Neural progenitor cell (in vitro differentiated cells): ENCODE measurements around the gene PTPRN2. TPM values are rescaled to one million over a fixed set of nuclear protein-coding genes. Genes with fewer than 3 reads are reported as not detected.
"Not testable (repeated sequence)": the region's sequence is repeated elsewhere in the genome, so short reads cannot be mapped to it uniquely, and the experiment has no call there.

Experiments used
- DNase-seq: peaks from one replicate; pipeline ENCODE4 v3.0.0-alpha.2; 2016; ENCODE audit warnings: low spot score
- H2AFZ ChIP-seq: fragments of 200-600 bp; sonication (generic); replicated peaks from 2 replicates; pipeline ENCODE4 v1.6.1; 2016; ENCODE audit warnings: antibody characterized with exemption
- H3F3A ChIP-seq: fragments of 200-600 bp; sonication (generic); 2 replicates; pipeline ENCODE4 v1.6.1; 2016; ENCODE audit warnings: antibody characterized with exemption, low read depth
- H3K27ac ChIP-seq: fragments of 200-600 bp; sonication (generic); 2 replicates; pipeline ENCODE4 v1.5.1; 2016; ENCODE audit warnings: mild to moderate bottlenecking
- H3K27me3 ChIP-seq: fragments of 200-600 bp; sonication (generic); 2 replicates; pipeline ENCODE4 v1.6.1; 2016; ENCODE audit warnings: mild to moderate bottlenecking, moderate library complexity
- H3K36me3 ChIP-seq: fragments of 200-600 bp; sonication (generic); 2 replicates; pipeline ENCODE4 v1.5.1; 2016
- H3K4me1 ChIP-seq: fragments of 200-600 bp; sonication (generic); 2 replicates; pipeline ENCODE4 v1.6.1; 2016; ENCODE audit warnings: mixed run types
- H3K4me2 ChIP-seq: fragments of 200-600 bp; sonication (generic); 2 replicates; pipeline ENCODE4 v1.6.1; 2016
- H3K4me3 ChIP-seq: fragments of 200-600 bp; sonication (generic); 2 replicates; pipeline ENCODE4 v1.5.1; 2016
- H3K79me2 ChIP-seq: fragments of 200-600 bp; sonication (generic); 2 replicates; pipeline ENCODE4 v1.6.1; 2016; ENCODE audit warnings: low read depth
- H3K9ac ChIP-seq: fragments of 200-600 bp; sonication (generic); 2 replicates; pipeline ENCODE4 v1.6.1; 2016
- H3K9me3 ChIP-seq: fragments of 200-600 bp; sonication (generic); 2 replicates; pipeline ENCODE4 v1.5.1; 2016; ENCODE audit warnings: low read depth
- H4K20me1 ChIP-seq: fragments of 200-600 bp; sonication (generic); 2 replicates; pipeline ENCODE4 v1.6.1; 2016; ENCODE audit warnings: low read depth
- H3K27ac Mint-ChIP-seq: 3 replicates; pipeline ENCODE4 v1.8.0; 2021; ENCODE audit warnings: mixed read lengths
- H3K27me3 Mint-ChIP-seq: 2 replicates; pipeline ENCODE4 v1.8.0; 2022; ENCODE audit warnings: low read depth, mild to moderate bottlenecking, inconsistent platforms, moderate library complexity, mixed read lengths; ENCODE audit not compliant: insufficient read depth
- H3K36me3 Mint-ChIP-seq: 3 replicates; pipeline ENCODE4 v1.8.0; 2021; ENCODE audit warnings: mixed read lengths
- H3K4me1 Mint-ChIP-seq: 3 replicates; pipeline ENCODE4 v1.8.0; 2021; ENCODE audit warnings: mixed read lengths
- H3K4me3 Mint-ChIP-seq: 3 replicates; pipeline ENCODE4 v1.8.0; 2021; ENCODE audit warnings: mild to moderate bottlenecking, moderate library complexity, mixed read lengths
- H3K9me3 Mint-ChIP-seq: 3 replicates; pipeline ENCODE4 v1.8.0; 2020; ENCODE audit warnings: mixed read lengths
- EZH2 ChIP-seq: fragments of 200-600 bp; sonication (generic); IDR thresholded peaks from 2 replicates; pipeline ENCODE4 v1.6.1; 2017; ENCODE audit warnings: antibody characterized with exemption, mild to moderate bottlenecking, moderate library complexity
- EZH2phosphoT487 ChIP-seq: fragments of 200-600 bp; sonication (generic); IDR thresholded peaks from 2 replicates; pipeline ENCODE4 v1.6.1; 2017; ENCODE audit warnings: antibody characterized with exemption
- total RNA-seq: library from RNA; depleted of rRNA; stranded (reverse); fragments of >200 nt; gene quantifications from 2 replicates; pipeline ENCODE4 v1.2.3, GENCODE V29; 2015; ENCODE audit warnings: low replicate concordance
- TF ChIP-seq, protein P1 (sequence below): fragments of 200-600 bp; sonication (generic); IDR thresholded peaks from 2 replicates; pipeline ENCODE4 v1.5.1; 2017; ENCODE audit warnings: antibody characterized with exemption, mild to moderate bottlenecking

Gene PTPRN2
- total RNA-seq = 3.0 and 4.9 TPM in 2 replicates

DNA sequence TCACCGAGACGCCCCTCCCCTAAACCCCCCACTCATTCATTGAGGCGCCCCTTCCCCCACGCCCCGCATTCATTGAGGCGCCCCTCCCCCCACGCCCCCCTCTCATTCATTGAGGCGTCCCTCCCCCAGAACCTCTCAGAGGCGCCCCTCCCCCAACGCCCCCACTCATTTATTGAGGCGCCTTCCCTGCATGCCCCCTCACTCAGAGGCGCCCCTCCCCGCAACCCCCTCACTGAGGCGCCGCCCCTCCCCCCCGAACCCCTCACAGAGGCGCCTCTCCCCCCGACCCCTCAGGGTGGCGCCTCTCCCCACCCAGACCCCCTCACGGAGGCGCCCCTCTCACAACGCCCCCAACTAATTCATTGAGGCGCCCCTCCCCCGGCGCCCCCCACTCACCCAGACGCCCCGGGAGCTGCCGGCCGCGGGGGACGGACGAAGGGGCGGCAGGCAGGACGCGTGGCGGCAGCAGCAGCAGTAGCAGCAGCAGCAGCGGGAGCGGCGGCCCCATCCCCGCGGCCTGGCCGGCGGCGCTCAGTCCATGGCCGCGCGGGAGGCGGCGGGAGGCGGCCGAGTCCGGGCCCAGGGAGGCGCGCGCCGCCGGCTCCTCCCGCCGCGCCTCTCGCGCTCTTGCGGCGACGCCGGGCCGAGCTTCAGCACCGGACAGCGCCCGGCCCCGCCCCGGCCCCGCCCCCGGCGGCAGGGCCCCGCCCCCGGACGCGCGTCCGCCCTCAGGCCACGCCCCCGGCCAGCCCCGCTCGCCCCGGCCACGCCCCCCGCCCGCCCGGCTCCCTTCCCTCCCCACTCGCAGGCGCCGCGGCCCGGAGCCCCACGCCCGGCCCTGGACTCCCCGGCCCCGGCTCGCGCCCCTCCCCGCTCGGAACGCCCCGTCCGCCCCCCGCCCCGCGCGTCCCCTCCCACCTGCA lies at the start of gene PTPRN2:
TSS of gene PTPRN2 (minus strand) at position 662 of the 923 bp plus-strand sequence.
- Histone ChIP-seq H3K4me3 (peak within 1 kb of the TSS; percentile 54), H3K27me3 (peaks cover 83% of the 10 kb centered on the region)

DNA sequence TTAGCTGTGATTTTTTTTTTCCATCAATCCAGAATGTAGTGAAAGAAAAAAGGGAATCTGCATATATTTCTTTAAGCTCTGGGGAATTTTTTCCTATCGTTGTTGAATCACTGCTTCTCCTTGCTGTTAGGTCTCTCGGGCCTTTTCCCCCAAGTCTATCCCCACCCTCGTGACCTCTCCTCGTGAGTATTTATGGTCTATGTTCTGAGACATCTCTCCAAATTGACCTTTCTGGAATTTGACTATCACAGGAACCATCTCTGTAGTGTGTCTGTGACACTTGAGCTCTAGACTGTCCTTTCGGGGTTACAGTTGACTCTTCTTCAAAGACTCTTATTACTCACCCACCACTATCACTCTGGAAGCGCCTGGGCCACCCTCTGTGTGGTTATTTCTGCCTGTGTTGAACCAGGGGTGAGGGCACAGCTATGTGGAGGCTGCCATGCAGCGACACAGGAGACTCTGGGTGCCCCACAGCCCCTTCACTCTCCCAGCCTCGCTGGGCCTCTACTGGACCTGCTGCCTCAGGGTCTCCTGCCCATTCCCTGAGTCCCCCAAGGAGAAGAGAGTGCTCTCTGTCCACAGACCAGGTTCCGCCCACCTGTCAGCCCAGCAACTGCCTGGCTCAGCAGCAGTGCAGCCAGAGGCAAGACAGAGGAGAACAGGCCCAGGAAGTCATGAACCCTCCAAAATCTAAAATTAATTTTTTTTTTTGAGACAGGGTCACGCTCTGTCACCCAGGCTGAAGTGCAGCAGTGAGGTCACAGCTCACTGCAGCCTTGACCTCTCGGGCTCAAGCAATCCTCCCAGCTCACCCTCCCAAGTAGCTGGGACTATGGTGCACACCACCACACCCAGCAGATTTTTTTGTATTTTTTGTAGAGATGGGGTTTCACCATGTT lies 45.7 kb upstream of the PTPRN2 start:
- no peaks in the 10 kb centered on the region for H3K4me1 Mint-ChIP-seq
- H3K36me3 ChIP-seq = no peaks in the 10 kb centered on the region
- H3K27me3 ChIP-seq = no peaks in the 10 kb centered on the region
- no peaks in the 10 kb centered on the region for H3K4me1 ChIP-seq
- H3K36me3 Mint-ChIP-seq = peaks cover 27% of the 10 kb centered on the region
- H3K79me2 ChIP-seq = peaks cover 3% of the 10 kb centered on the region
- H3K4me3 Mint-ChIP-seq = no peak overlapping the region
- H4K20me1 ChIP-seq = no peaks in the 10 kb centered on the region
- H3F3A ChIP-seq = no peaks in the 10 kb centered on the region
- no peak overlapping the region for H3K9ac ChIP-seq
- TF ChIP-seq, protein P1, sequence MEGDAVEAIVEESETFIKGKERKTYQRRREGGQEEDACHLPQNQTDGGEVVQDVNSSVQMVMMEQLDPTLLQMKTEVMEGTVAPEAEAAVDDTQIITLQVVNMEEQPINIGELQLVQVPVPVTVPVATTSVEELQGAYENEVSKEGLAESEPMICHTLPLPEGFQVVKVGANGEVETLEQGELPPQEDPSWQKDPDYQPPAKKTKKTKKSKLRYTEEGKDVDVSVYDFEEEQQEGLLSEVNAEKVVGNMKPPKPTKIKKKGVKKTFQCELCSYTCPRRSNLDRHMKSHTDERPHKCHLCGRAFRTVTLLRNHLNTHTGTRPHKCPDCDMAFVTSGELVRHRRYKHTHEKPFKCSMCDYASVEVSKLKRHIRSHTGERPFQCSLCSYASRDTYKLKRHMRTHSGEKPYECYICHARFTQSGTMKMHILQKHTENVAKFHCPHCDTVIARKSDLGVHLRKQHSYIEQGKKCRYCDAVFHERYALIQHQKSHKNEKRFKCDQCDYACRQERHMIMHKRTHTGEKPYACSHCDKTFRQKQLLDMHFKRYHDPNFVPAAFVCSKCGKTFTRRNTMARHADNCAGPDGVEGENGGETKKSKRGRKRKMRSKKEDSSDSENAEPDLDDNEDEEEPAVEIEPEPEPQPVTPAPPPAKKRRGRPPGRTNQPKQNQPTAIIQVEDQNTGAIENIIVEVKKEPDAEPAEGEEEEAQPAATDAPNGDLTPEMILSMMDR = no peak
- TF ChIP-seq EZH2 (no peak), EZH2phosphoT487 (no peak)
- no peak overlapping the region for H3K4me3 ChIP-seq
- H3K4me2 ChIP-seq = no peak overlapping the region
- no peak for DNase-seq
- H3K27ac Mint-ChIP-seq = no peak overlapping the region
- no peak overlapping the region for H2AFZ ChIP-seq
- peaks cover 3% of the 10 kb centered on the region for H3K27me3 Mint-ChIP-seq
- H3K9me3 ChIP-seq = no peaks in the 10 kb centered on the region
- no peak overlapping the region for H3K27ac ChIP-seq
- no peaks in the 10 kb centered on the region for H3K9me3 Mint-ChIP-seq

More for the DNA sequence above, at the start of gene PTPRN2:
- H3K27ac ChIP-seq = no peak within 1 kb of the TSS
- H3K79me2 ChIP-seq = no peaks in the 10 kb centered on the region
- H3K4me1 ChIP-seq = peaks cover 11% of the 10 kb centered on the region
- no peaks in the 10 kb centered on the region for H3K36me3 Mint-ChIP-seq
- no peaks in the 10 kb centered on the region for H3K9me3 Mint-ChIP-seq
- peaks cover 3% of the 10 kb centered on the region for H3K4me1 Mint-ChIP-seq
- peak within 1 kb of the TSS; percentile 91 for H3K4me2 ChIP-seq
- peak within 1 kb of the TSS; percentile 83 for H3K4me3 Mint-ChIP-seq
- H3K9me3 ChIP-seq = no peaks in the 10 kb centered on the region
- H3K27ac Mint-ChIP-seq = no peak within 1 kb of the TSS
- TF ChIP-seq, protein P1 = peak; percentile 6
- TF ChIP-seq EZH2 (no peak), EZH2phosphoT487 (no peak)
- peaks cover 46% of the 10 kb centered on the region for H3K27me3 Mint-ChIP-seq
- H3F3A ChIP-seq = peaks cover 6% of the 10 kb centered on the region
- peaks cover 19% of the 10 kb centered on the region for H4K20me1 ChIP-seq
- H3K9ac ChIP-seq = no peak within 1 kb of the TSS
- DNase-seq = peak; percentile 96
- peak within 1 kb of the TSS; percentile 97 for H2AFZ ChIP-seq
- H3K36me3 ChIP-seq = no peaks in the 10 kb centered on the region

DNA sequence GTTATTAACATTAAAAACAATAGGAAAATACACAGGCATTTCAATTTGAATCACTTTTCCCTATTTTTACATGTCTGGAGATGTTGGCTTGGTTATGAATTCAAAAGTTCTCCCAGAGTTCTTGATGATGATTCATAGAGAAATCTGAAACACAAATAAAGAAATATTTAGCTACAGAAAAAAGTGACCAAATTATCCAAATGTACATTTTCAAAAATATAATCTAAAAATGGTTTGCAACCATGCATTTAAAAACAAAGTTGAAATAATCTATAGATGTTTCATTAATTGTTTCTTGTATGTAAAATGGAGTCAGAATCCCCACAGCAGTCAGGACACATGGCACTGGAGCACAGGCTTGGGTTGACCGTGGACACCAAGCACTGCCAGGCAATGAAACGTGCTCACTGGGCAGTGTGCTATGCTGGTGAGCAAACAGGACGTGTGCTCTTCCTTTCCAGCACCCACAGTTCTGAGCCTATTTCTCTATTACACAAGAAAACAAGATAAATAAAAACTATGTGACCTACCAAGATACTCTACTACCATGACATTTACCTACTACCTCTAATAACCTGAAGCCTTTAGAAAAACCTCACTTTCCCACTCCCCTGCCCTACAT lies 44.1 kb upstream of the PTPRN2 start:
- H3K9me3 ChIP-seq = no peaks in the 10 kb centered on the region
- peaks cover 32% of the 10 kb centered on the region for H3K36me3 Mint-ChIP-seq
- no peak overlapping the region for H3K4me3 ChIP-seq
- peaks cover 3% of the 10 kb centered on the region for H3K27me3 Mint-ChIP-seq
- H3K27me3 ChIP-seq = no peaks in the 10 kb centered on the region
- no peaks in the 10 kb centered on the region for H3K9me3 Mint-ChIP-seq
- no peaks in the 10 kb centered on the region for H3K36me3 ChIP-seq
- DNase-seq = no peak
- H3K79me2 ChIP-seq = peaks cover 3% of the 10 kb centered on the region
- no peak overlapping the region for H3K4me2 ChIP-seq
- no peak for TF ChIP-seq EZH2
- TF ChIP-seq EZH2phosphoT487 = no peak
- TF ChIP-seq, protein P1 = no peak
- H3F3A ChIP-seq = no peaks in the 10 kb centered on the region
- H2AFZ ChIP-seq = no peak overlapping the region
- no peaks in the 10 kb centered on the region for H3K4me1 Mint-ChIP-seq
- H3K9ac ChIP-seq = no peak overlapping the region
- no peak overlapping the region for H3K27ac Mint-ChIP-seq
- H4K20me1 ChIP-seq = no peaks in the 10 kb centered on the region
- H3K4me3 Mint-ChIP-seq = no peak overlapping the region
- H3K4me1 ChIP-seq = no peaks in the 10 kb centered on the region
- H3K27ac ChIP-seq = no peak overlapping the region

DNA sequence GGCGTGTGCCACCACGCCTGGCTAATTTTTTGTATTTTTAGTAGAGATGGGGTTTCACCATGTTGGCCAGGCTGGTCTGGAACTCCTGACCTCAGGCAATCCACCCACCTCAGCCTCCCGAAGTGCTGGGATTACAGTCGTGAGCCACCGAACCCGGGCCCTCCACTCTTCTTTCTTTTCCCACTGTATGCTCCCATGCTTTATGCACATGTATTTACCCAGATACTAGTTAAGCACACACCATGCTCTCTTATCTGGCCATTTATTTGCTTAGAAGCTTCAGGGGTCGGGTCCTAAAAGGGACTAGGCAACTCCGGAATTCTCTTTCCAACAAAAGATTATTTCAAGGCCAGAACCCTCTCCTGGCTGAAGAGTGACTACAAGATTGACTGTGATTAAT lies 38.7 kb upstream of the PTPRN2 start:
- not testable (repeated sequence) for H3K27ac ChIP-seq, H3K27me3 ChIP-seq, H3K4me1 Mint-ChIP-seq, H3K36me3 ChIP-seq, DNase-seq, H3K9ac ChIP-seq, H3K9me3 Mint-ChIP-seq, H3K9me3 ChIP-seq, H2AFZ ChIP-seq, H3K27ac Mint-ChIP-seq, H3K79me2 ChIP-seq, H3K4me1 ChIP-seq, H3K4me3 ChIP-seq, H3F3A ChIP-seq, H3K4me3 Mint-ChIP-seq, H3K4me2 ChIP-seq, H4K20me1 ChIP-seq, H3K27me3 Mint-ChIP-seq
- H3K36me3 Mint-ChIP-seq = peaks cover 37% of the 10 kb centered on the region
